ENCODE measurements around the gene PBX1. TPM values are rescaled to one million over a fixed set of nuclear protein-coding genes. Genes with fewer than 3 reads are reported as not detected.

The PBX1 gene
- total RNA-seq, 1 donor from 2014 or later: 37.4 TPM

DNA sequence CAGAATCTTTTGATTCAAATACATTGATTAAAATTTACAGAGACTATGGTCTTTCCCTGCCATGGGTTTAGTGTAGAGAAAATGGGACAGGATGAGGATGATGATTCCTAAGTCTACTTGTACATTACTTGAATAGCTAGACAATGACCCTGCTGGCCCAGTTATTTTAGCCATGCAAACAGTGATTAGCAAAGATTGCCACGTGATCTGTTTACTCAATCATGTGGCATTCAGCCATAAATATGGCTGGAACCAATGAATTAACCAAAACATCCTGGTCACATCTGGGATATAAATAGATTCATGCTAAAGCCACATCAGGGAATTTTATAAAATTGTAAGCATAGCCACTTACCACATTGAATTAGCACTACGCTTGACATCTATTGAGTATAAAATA lies 167.3 kb downstream of the PBX1 start:
- Histone ChIP-seq H3K27me3 (no peaks in the 10 kb centered on the region), H3K36me3 (no peaks in the 10 kb centered on the region), H3K9me3 (no peaks in the 10 kb centered on the region), H3K27ac (no peak overlapping the region), H3K4me3 (no peak overlapping the region), H3K4me1 (peaks cover 0 to 34% of the 10 kb centered on the region in 2 donors)
- intact Hi-C loops (cut with DNase I): no loop called here
- no peak for TF ChIP-seq CTCF (IDR thresholded peaks at IDR 0.05)
- DNase-seq (ENCODE audit: low spot score in 2 of 2): no peak

DNA sequence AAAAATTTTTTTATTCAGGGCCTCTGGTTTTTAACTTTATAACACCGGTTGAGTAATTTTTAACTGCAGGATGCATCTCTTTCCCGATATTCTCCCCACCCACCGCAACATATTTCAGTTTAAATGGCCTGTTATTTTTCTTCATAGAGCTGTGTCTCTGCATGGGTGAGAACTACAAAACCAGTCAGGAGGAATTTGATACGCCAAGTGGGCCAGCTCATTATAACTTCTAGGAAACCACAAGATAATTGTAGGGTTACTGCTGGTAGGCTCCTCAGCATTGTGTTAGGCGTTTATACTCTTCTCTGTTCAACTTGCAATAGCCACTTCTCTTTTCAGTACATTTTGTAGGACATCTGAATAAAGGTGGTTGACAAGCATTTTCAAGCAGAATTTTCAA lies 169.7 kb downstream of the PBX1 start:
- no peak for DNase-seq (ENCODE audit: low spot score in 2 of 2)
- H3K4me1 ChIP-seq: peaks cover 0 to 26% of the 10 kb centered on the region in 2 donors
- no peak overlapping the region for H3K27ac ChIP-seq
- intact Hi-C loops (cut with DNase I): no loop called here
- no peaks in the 10 kb centered on the region for H3K9me3 ChIP-seq
- H3K27me3 ChIP-seq: no peaks in the 10 kb centered on the region
- no peaks in the 10 kb centered on the region for H3K36me3 ChIP-seq
- TF ChIP-seq CTCF (IDR thresholded peaks at IDR 0.05): no peak
- no peak overlapping the region for H3K4me3 ChIP-seq

DNA sequence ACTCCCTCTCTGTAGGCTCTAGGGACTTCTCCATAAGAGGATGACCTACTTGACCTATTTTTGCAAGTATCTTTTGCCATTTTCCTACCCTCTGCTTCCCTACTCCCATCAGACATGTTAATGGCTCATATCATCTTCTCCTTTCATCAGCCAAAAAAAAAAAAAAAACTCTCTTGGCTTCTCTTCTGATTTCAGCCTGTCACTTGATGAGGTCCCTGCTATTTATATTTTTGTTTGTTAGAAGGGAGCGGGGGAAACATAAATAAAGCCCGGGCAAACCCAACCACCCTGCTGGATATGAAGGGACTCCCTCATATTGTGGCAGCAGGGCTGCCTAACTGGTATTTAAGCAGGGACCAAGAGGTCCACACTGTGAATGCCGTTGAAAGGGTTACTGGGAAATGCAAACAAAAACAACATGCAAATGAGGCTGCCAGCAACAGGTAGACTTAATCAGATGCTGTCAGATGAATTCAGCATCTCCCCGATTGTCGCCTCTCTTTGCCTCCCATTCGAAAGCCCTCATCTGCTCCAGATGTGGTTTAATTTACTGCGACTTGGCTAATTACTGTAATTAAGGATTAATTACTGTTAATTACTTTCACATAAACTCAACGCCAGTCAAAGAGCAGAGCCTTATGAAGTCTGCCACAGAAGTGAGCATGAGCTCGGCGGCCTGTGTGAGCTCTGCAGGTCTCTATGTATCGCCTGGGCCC lies 172.3 kb downstream of the PBX1 start:
- no peak for TF ChIP-seq CTCF (IDR thresholded peaks at IDR 0.05)
- intact Hi-C loops (cut with DNase I): no loop called here

GRCh38 chr1:164733070-164733469 lies 174.1 kb downstream of the PBX1 start:
- no peaks in the 10 kb centered on the region for H3K27me3 ChIP-seq
- H3K9me3 ChIP-seq: no peaks in the 10 kb centered on the region
- TF ChIP-seq CTCF (IDR thresholded peaks at IDR 0.05): no peak
- H3K27ac ChIP-seq: no peak overlapping the region
- H3K36me3 ChIP-seq: no peaks in the 10 kb centered on the region
- intact Hi-C loops (cut with DNase I): no loop called here
- H3K4me1 ChIP-seq: no peaks in the 10 kb centered on the region
- no peak for DNase-seq (ENCODE audit: low spot score in 2 of 2)
- H3K4me3 ChIP-seq: no peak overlapping the region

More for the DNA sequence above, 172.3 kb downstream of the PBX1 start:
- H3K36me3 ChIP-seq: no peaks in the 10 kb centered on the region
- no peaks in the 10 kb centered on the region for H3K27me3 ChIP-seq
- H3K27ac ChIP-seq: no peak overlapping the region
- H3K9me3 ChIP-seq: no peaks in the 10 kb centered on the region
- DNase-seq (ENCODE audit: low spot score in 2 of 2): no peak
- peaks cover 0 to 4% of the 10 kb centered on the region in 2 donors for H3K4me1 ChIP-seq
- no peak overlapping the region for H3K4me3 ChIP-seq

- Histone ChIP-seq H3K4me1 (no peaks in the 10 kb centered on the region), H3K27me3 (no peaks in the 10 kb centered on the region), H3K27ac (no peak overlapping the region), H3K36me3 (no peaks in the 10 kb centered on the region), H3K9me3 (no peaks in the 10 kb centered on the region), H3K4me3 (no peak overlapping the region)
- no peak for DNase-seq (ENCODE audit: low spot score in 2 of 2)
- intact Hi-C loops (cut with DNase I): no loop called here
- no peak for TF ChIP-seq CTCF (IDR thresholded peaks at IDR 0.05)
Observed at GRCh38 chr1:164733734-164734133, 174.8 kb downstream of the PBX1 start.

Data from ascending aorta (tissue), 2 donors.